IMR-90 (cell line): Measurements from ENCODE around the gene UGT1A10.

Experiments used
- BHLHE40 ChIP-seq: fragments of 150-350 bp; IDR thresholded peaks from 2 replicates; pipeline ENCODE4 v1.6.1; 2016; ENCODE audit warnings: mild to moderate bottlenecking, low read depth, low read length
- CEBPB ChIP-seq: IDR thresholded peaks from 2 replicates; pipeline ENCODE4 v1.6.1; 2012; ENCODE audit warnings: low read depth, low read length, improper control_type of control experiment
- CHD1 ChIP-seq: IDR thresholded peaks from 2 replicates; pipeline ENCODE4 v1.6.1; 2012; ENCODE audit warnings: low read depth, low read length, improper control_type of control experiment
- FOS ChIP-seq: fragments of 150-350 bp; IDR thresholded peaks from 2 replicates; pipeline ENCODE4 v1.6.1; 2016; ENCODE audit warnings: low read depth, low read length
- MAFK ChIP-seq: IDR thresholded peaks from 2 replicates; pipeline ENCODE4 v1.6.1; 2012; ENCODE audit warnings: low read depth, low read length, improper control_type of control experiment
- MAZ ChIP-seq: IDR thresholded peaks from 2 replicates; pipeline ENCODE4 v1.6.1; 2012; ENCODE audit warnings: low read depth, mild to moderate bottlenecking, low read length, improper control_type of control experiment, moderate library complexity, borderline replicate concordance
- POLR2A ChIP-seq: IDR thresholded peaks from 2 replicates; pipeline ENCODE4 v1.6.1; 2012; ENCODE audit warnings: mild to moderate bottlenecking, low read depth, low read length
- RCOR1 ChIP-seq: IDR thresholded peaks from 2 replicates; pipeline ENCODE4 v1.6.1; 2012; ENCODE audit warnings: mild to moderate bottlenecking, low read length, improper control_type of control experiment; ENCODE audit not compliant: insufficient replicate concordance
- TF ChIP-seq, protein P1 (sequence below): conservative IDR thresholded peaks from 2 replicates; pipeline ENCODE4 v1.5.1; 2012; ENCODE audit warnings: mild to moderate bottlenecking, low read depth, low read length, improper control_type of control experiment
- TF ChIP-seq, protein P2 (sequence below): fragments of 150-350 bp; IDR thresholded peaks from 2 replicates; pipeline ENCODE4 v1.6.1; 2017; ENCODE audit warnings: mild to moderate bottlenecking, antibody characterized with exemption, low read length, low read depth

DNA sequence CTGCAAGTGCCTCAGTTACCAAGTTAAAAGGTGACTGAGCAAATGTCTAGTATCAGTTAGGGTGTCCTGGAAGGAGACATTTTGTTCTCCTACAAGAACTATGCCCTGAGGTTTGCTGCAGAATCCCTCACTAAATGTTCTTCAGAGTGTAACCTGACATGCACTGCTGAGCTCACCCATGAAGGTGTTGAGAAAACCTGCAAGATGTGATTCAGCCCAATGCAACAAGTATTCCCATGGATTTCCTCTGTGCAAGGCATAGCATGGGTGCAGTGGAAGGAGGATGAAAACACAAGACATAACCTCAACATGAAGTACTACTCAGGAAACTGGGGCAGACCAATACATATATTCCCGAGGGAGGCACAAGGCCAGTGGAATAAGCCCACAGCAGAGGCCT lies 34.2 kb upstream of the UGT1A10 start:
- TF ChIP-seq POLR2A (no peak), MAFK (no peak), RCOR1 (no peak), CEBPB (no peak), CHD1 (no peak), MAZ (no peak), BHLHE40 (no peak), FOS (no peak)
- TF ChIP-seq, protein P1, sequence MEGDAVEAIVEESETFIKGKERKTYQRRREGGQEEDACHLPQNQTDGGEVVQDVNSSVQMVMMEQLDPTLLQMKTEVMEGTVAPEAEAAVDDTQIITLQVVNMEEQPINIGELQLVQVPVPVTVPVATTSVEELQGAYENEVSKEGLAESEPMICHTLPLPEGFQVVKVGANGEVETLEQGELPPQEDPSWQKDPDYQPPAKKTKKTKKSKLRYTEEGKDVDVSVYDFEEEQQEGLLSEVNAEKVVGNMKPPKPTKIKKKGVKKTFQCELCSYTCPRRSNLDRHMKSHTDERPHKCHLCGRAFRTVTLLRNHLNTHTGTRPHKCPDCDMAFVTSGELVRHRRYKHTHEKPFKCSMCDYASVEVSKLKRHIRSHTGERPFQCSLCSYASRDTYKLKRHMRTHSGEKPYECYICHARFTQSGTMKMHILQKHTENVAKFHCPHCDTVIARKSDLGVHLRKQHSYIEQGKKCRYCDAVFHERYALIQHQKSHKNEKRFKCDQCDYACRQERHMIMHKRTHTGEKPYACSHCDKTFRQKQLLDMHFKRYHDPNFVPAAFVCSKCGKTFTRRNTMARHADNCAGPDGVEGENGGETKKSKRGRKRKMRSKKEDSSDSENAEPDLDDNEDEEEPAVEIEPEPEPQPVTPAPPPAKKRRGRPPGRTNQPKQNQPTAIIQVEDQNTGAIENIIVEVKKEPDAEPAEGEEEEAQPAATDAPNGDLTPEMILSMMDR, result no peak
- TF ChIP-seq, protein P2, sequence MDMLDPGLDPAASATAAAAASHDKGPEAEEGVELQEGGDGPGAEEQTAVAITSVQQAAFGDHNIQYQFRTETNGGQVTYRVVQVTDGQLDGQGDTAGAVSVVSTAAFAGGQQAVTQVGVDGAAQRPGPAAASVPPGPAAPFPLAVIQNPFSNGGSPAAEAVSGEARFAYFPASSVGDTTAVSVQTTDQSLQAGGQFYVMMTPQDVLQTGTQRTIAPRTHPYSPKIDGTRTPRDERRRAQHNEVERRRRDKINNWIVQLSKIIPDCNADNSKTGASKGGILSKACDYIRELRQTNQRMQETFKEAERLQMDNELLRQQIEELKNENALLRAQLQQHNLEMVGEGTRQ, result no peak
